A549 (cell line): ENCODE measurements around the gene PITPNM3. TPM values are rescaled to one million over a fixed set of nuclear protein-coding genes. Genes with fewer than 3 reads are reported as not detected.

Experiments
- ATAC-seq, 2 experiments: fragments of 200-7000 bp in 1 of 2; fragments of >200 bp in 1 of 2; cut with Nextera tagmentation in 1 of 2; cut with Tn5 transposase in 1 of 2; 3 replicates each; pipeline versions ENCODE4 v1.8.0 to v1.9.1; 2018 to 2020; ENCODE audit warnings: mild to moderate bottlenecking in 1 of 2, moderate library complexity in 1 of 2
- CTCF ChIA-PET: fragments of 300-600 bp; sonication (Branson Sonifier 250); formaldehyde crosslinking; extraction: SDS; loops from one replicate; lab custom pipeline; 2021; ENCODE audit warnings: antibody characterized with exemption, inconsistent platforms; lab: Yijun Ruan, JAX
- POLR2A ChIA-PET: fragments of 350-600 bp; formaldehyde crosslinking; extraction: SDS; loops from one replicate; lab custom pipeline; 2021; ENCODE audit warnings: antibody characterized with exemption, inconsistent platforms; lab: Yijun Ruan, JAX
- DNase-seq, 2 experiments: peaks; one replicate each; pipeline versions ENCODE4 v3.0.0 to v3.0.0-alpha.2; 2011 to 2016; ENCODE audit warnings: low read depth in 1 of 2, low spot score in 1 of 2
- FAIRE-seq: peaks from 2 replicates; lab custom pipeline; 2011; peaks lifted over from hg19 to GRCh38; lab: Jason Lieb, UNC
- H3K27ac ChIP-seq, 2 experiments: fragments of >200 bp; sonication (Bioruptor Twin); formaldehyde crosslinking; 3 replicates each; pipeline ENCODE4 v1.5.1; 2016 to 2017
- H3K4me1 ChIP-seq: fragments of >200 bp; sonication (Bioruptor Twin); formaldehyde crosslinking; 3 replicates; pipeline ENCODE4 v1.6.1; 2016
- H3K4me2 ChIP-seq: fragments of >200 bp; sonication (Bioruptor Twin); formaldehyde crosslinking; 3 replicates; pipeline ENCODE4 v1.6.1; 2016
- H3K4me3 ChIP-seq: fragments of >200 bp; sonication (Bioruptor Twin); formaldehyde crosslinking; 3 replicates; pipeline ENCODE4 v1.5.1; 2016
- H3K9me3 ChIP-seq: fragments of >200 bp; sonication (Bioruptor Twin); formaldehyde crosslinking; 3 replicates; pipeline ENCODE4 v1.6.1; 2016
- BHLHE40 ChIP-seq: IDR thresholded peaks from 2 replicates; pipeline ENCODE4 v1.6.1; 2012; ENCODE audit warnings: low read depth, low read length, inconsistent platforms
- CBX2 ChIP-seq: fragments of 200-600 bp; sonication (generic); IDR thresholded peaks from 2 replicates; pipeline ENCODE4 v1.6.1; 2016; ENCODE audit warnings: low read depth, mild to moderate bottlenecking, borderline replicate concordance
- CHD2 ChIP-seq: fragments of 150-350 bp; IDR thresholded peaks from 2 replicates; pipeline ENCODE4 v1.6.1; 2014; ENCODE audit warnings: low read length; ENCODE audit not compliant: partially characterized antibody
- CHD4 ChIP-seq: fragments of 200-600 bp; sonication (generic); IDR thresholded peaks from 2 replicates; pipeline ENCODE4 v1.6.1; 2016; ENCODE audit warnings: antibody characterized with exemption, mild to moderate bottlenecking, borderline replicate concordance
- EP300 ChIP-seq, 2 experiments: fragments of >200 bp; sonication (Bioruptor Twin); formaldehyde crosslinking; IDR thresholded peaks; 2 replicates in 1 of 2; 3 replicates in 1 of 2; pipeline ENCODE4 v1.6.1; 2016 to 2017
- GATA3 ChIP-seq: IDR thresholded peaks from 2 replicates; pipeline ENCODE4 v1.6.1; 2012; ENCODE audit warnings: borderline replicate concordance
- HOXB5 ChIP-seq: fragments of 250-450 bp; sonication (Bioruptor Pico); IDR thresholded peaks from 2 replicates; pipeline ENCODE4 v1.5.0; 2020; ENCODE audit warnings: mild to moderate bottlenecking, moderate library complexity
- JUNB ChIP-seq: fragments of >200 bp; sonication (Bioruptor Twin); formaldehyde crosslinking; IDR thresholded peaks from 2 replicates; pipeline ENCODE4 v1.6.1; 2016
- KDM5A ChIP-seq: fragments of 200-600 bp; sonication (generic); IDR thresholded peaks from 2 replicates; pipeline ENCODE4 v1.6.1; 2016; ENCODE audit warnings: antibody characterized with exemption, mild to moderate bottlenecking
- PHF8 ChIP-seq: fragments of 200-600 bp; sonication (generic); IDR thresholded peaks from 2 replicates; pipeline ENCODE4 v1.6.1; 2016; ENCODE audit warnings: low read depth, mild to moderate bottlenecking, antibody characterized with exemption, moderate library complexity, borderline replicate concordance
- RCOR1 ChIP-seq: fragments of 150-350 bp; IDR thresholded peaks from 2 replicates; pipeline ENCODE4 v1.6.1; 2014; ENCODE audit warnings: antibody characterized with exemption, low read length, low read depth
- RNF2 ChIP-seq: fragments of 200-600 bp; sonication (generic); IDR thresholded peaks from 2 replicates; pipeline ENCODE4 v1.6.1; 2016; ENCODE audit warnings: low read depth, mild to moderate bottlenecking, antibody characterized with exemption, moderate library complexity, borderline replicate concordance
- SREBF2 ChIP-seq: fragments of 450-650 bp; IDR thresholded peaks from 2 replicates; pipeline ENCODE4 v1.6.1; 2014; ENCODE audit warnings: mild to moderate bottlenecking, moderate library complexity
- TFCP2L1 ChIP-seq: fragments of 250-450 bp; sonication (Bioruptor Pico); IDR thresholded peaks from 2 replicates; pipeline ENCODE4 v1.5.0; 2021; ENCODE audit warnings: mild to moderate bottlenecking
- TP53 ChIP-seq: fragments of 250-450 bp; sonication (Bioruptor Pico); IDR thresholded peaks from 2 replicates; pipeline ENCODE4 v1.5.0; 2021; ENCODE audit warnings: mild to moderate bottlenecking, moderate library complexity
- ZC3H11A ChIP-seq: fragments of 450-650 bp; IDR thresholded peaks from 2 replicates; pipeline ENCODE4 v1.6.1; 2014; ENCODE audit warnings: antibody characterized with exemption, mild to moderate bottlenecking
- ZNF302 ChIP-seq: fragments of 250-450 bp; sonication (Bioruptor Pico); IDR thresholded peaks from 2 replicates; pipeline ENCODE4 v1.9.0; 2021; ENCODE audit warnings: inconsistent platforms, mild to moderate bottlenecking, moderate library complexity
- WGBS: methylation state at CpG from one replicate; pipeline ENCODE4 v1.1.6; 2017; ENCODE audit errors: missing lambda C conversion rate; 5-methylcytosine and 5-hydroxymethylcytosine counted together
- polyA plus RNA-seq, 4 experiments: library from polyadenylated mRNA; depleted of rRNA in 3 of 4; stranded (reverse); fragments of >200 nt; fragmentation: RNase III in 1 of 4; extraction: RNeasy Plus Mini Kit Qiagen cat#74134 plus additional on column Dnase treatment in 1 of 4; gene quantifications; 2 replicates in 3 of 4; 3 replicates in 1 of 4; pipeline ENCODE4 v1.2.3, GENCODE V29; 2011 to 2017
- TF ChIP-seq, protein P1 (sequence below): fragments of 200-600 bp; sonication (generic); IDR thresholded peaks from 2 replicates; pipeline ENCODE4 v1.6.1; 2016; ENCODE audit warnings: antibody characterized with exemption, mild to moderate bottlenecking, moderate library complexity
- TF ChIP-seq, protein P2 (sequence below): fragments of 450-650 bp; IDR thresholded peaks from 2 replicates; pipeline ENCODE4 v1.6.1; 2014; ENCODE audit warnings: antibody characterized with exemption
- TF ChIP-seq, protein P3 (sequence below): fragments of 250-450 bp; sonication (Bioruptor Pico); IDR thresholded peaks from 2 replicates; pipeline ENCODE4 v1.5.0; 2020; ENCODE audit warnings: low read depth, mild to moderate bottlenecking, moderate library complexity
- TF ChIP-seq, protein P4 (sequence below): fragments of >200 bp; sonication (Bioruptor Twin); formaldehyde crosslinking; IDR thresholded peaks from 3 replicates; pipeline ENCODE4 v1.6.1; 2016
- TF ChIP-seq, protein P5 (sequence below): IDR thresholded peaks from 2 replicates; pipeline ENCODE4 v1.6.1; 2012
- TF ChIP-seq, protein P6 (sequence below): IDR thresholded peaks from 2 replicates; pipeline ENCODE4 v1.6.1; 2012; ENCODE audit warnings: low read depth, borderline replicate concordance

The PITPNM3 gene
- polyA plus RNA-seq, 2 of the 4 experiments (the other 2 are of a cell fraction) = 0.80 to 2.2 TPM

DNA sequence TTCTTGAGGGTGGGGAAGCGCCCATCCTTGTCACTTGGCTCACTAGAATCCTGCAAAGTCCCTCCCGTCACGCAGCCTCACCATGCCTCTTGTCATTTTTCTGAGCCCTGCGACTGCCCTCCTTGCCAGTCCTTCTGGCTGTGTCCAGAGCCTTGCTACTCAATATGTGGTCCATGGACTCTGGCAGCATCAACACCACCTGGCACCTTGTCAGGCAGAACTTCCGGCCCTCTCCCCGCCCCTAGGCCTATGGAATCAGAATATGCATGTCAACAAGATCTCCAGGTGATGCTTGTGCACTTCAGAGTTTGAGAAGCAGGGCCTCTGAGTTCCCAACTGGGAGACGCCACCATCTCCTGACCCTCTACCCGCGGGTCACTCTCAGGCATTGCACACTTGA lies 100.0 kb downstream of the PITPNM3 start (continued):
- TF ChIP-seq, protein P1, sequence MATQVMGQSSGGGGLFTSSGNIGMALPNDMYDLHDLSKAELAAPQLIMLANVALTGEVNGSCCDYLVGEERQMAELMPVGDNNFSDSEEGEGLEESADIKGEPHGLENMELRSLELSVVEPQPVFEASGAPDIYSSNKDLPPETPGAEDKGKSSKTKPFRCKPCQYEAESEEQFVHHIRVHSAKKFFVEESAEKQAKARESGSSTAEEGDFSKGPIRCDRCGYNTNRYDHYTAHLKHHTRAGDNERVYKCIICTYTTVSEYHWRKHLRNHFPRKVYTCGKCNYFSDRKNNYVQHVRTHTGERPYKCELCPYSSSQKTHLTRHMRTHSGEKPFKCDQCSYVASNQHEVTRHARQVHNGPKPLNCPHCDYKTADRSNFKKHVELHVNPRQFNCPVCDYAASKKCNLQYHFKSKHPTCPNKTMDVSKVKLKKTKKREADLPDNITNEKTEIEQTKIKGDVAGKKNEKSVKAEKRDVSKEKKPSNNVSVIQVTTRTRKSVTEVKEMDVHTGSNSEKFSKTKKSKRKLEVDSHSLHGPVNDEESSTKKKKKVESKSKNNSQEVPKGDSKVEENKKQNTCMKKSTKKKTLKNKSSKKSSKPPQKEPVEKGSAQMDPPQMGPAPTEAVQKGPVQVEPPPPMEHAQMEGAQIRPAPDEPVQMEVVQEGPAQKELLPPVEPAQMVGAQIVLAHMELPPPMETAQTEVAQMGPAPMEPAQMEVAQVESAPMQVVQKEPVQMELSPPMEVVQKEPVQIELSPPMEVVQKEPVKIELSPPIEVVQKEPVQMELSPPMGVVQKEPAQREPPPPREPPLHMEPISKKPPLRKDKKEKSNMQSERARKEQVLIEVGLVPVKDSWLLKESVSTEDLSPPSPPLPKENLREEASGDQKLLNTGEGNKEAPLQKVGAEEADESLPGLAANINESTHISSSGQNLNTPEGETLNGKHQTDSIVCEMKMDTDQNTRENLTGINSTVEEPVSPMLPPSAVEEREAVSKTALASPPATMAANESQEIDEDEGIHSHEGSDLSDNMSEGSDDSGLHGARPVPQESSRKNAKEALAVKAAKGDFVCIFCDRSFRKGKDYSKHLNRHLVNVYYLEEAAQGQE = no peak

DNA sequence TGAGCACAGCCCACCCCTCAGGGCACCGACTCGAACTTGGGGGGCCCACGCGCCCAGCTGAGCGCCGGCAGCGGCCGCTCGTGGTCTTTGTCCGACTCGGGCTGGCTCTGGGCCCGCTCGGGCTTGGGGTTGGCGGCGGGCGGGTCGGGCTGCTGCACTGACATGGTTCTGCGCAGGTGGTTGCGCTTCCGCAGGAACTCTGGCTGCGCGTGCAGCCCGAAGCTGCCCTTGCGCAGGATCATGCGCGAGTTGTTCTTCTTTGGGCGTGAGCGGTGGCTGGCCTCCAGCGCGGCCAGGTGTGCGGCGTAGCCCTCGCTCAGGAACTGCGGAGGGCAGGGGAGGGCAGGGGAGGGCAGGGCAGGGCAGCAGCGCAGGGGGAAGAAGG lies 101.0 kb downstream of the PITPNM3 start:
- WGBS = 100% methylated on average over 13 of the region's 35 CpGs
- Histone ChIP-seq H3K4me1 (peaks cover 18% of the 10 kb centered on the region), H3K4me3 (no peak overlapping the region), H3K4me2 (no peak overlapping the region), H3K9me3 (no peaks in the 10 kb centered on the region), H3K27ac (no peak overlapping the region)
- no peak for DNase-seq
- POLR2A ChIA-PET = interaction anchor here (0.8 kb wide), 1 partner anchor 11 kb away, joined by 3 read pairs; the partner anchor contains the start of gene PIMREG
- TF ChIP-seq, protein P2, sequence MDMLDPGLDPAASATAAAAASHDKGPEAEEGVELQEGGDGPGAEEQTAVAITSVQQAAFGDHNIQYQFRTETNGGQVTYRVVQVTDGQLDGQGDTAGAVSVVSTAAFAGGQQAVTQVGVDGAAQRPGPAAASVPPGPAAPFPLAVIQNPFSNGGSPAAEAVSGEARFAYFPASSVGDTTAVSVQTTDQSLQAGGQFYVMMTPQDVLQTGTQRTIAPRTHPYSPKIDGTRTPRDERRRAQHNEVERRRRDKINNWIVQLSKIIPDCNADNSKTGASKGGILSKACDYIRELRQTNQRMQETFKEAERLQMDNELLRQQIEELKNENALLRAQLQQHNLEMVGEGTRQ = no peak
- TF ChIP-seq, protein P3, sequence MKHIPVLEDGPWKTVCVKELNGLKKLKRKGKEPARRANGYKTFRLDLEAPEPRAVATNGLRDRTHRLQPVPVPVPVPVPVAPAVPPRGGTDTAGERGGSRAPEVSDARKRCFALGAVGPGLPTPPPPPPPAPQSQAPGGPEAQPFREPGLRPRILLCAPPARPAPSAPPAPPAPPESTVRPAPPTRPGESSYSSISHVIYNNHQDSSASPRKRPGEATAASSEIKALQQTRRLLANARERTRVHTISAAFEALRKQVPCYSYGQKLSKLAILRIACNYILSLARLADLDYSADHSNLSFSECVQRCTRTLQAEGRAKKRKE (CRISPR knock-in tag) = no peak
- no peak for TF ChIP-seq CHD2
- TF ChIP-seq, protein P4, sequence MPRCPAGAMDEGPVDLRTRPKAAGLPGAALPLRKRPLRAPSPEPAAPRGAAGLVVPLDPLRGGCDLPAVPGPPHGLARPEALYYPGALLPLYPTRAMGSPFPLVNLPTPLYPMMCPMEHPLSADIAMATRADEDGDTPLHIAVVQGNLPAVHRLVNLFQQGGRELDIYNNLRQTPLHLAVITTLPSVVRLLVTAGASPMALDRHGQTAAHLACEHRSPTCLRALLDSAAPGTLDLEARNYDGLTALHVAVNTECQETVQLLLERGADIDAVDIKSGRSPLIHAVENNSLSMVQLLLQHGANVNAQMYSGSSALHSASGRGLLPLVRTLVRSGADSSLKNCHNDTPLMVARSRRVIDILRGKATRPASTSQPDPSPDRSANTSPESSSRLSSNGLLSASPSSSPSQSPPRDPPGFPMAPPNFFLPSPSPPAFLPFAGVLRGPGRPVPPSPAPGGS = no peak
- no peak for TF ChIP-seq TP53 (CRISPR knock-in tag)
- TF ChIP-seq RCOR1 = no peak
- no peak for TF ChIP-seq CHD4
- no peak for TF ChIP-seq ZNF302 (CRISPR knock-in tag)
- no peak for TF ChIP-seq HOXB5 (CRISPR knock-in tag)
- no peak for TF ChIP-seq EP300 (IDR thresholded peaks at IDR 0.05)
- no peak for TF ChIP-seq JUNB
- no peak for TF ChIP-seq TFCP2L1 (CRISPR knock-in tag)
- TF ChIP-seq ZC3H11A = no peak
- TF ChIP-seq RNF2 = no peak
- CTCF ChIA-PET = interaction anchor here (1.3 to 3.4 kb wide), 4 partner anchors 17 to 211 kb away, joined by 3 to 25 read pairs (median 9); no protein-coding TSS in a partner anchor
- FAIRE-seq = no peak
- no peak for ATAC-seq

DNA sequence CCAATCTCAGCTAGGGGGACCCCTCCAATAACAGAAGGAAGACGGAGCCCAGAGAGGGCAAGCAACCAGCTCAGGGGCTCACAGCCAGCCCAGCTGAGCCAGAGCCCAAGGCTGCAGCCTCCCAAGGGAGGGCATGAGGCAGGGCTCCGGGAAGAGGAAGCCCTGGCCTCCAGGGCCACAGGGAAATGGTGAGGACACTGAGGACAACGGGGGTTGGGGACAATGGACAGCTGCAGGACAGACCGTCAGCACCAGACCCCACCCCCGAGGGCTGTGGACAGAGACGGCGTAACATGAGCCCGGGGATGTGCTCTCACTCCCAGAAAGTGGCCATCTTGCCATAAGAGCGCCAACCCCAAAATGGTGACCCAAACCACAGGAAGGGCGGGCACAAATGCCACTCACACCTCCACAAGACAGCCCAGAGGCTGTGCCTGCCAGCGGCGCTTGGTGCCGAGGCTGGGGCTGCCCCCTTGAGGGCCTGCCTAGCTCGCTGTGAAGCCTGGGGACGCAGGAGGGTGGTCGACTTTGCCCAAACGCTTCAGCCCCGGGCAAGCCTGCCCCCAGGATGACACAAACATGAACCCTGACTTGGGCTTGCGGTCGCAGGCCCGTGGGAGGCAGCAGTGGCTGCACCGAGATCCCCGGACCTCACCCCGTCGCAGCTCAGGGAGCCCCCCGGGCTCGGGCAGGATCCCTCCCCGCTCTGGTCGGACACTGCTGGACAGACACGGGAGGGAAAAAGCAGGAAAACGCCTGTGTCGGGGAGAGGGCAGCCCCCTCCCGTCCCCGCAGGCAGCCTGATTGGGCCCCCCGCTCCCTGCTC lies 101.6 kb downstream of the PITPNM3 start:
- WGBS = 81% methylated on average over 29 of the region's 35 CpGs
- ATAC-seq (no peak), DNase-seq (no peak), FAIRE-seq (no peak)
- Histone ChIP-seq H3K9me3 (no peaks in the 10 kb centered on the region), H3K27ac (no peak overlapping the region), H3K4me2 (no peak overlapping the region), H3K4me1 (peaks cover 18% of the 10 kb centered on the region), H3K4me3 (no peak overlapping the region)
- TF ChIP-seq, protein P5, sequence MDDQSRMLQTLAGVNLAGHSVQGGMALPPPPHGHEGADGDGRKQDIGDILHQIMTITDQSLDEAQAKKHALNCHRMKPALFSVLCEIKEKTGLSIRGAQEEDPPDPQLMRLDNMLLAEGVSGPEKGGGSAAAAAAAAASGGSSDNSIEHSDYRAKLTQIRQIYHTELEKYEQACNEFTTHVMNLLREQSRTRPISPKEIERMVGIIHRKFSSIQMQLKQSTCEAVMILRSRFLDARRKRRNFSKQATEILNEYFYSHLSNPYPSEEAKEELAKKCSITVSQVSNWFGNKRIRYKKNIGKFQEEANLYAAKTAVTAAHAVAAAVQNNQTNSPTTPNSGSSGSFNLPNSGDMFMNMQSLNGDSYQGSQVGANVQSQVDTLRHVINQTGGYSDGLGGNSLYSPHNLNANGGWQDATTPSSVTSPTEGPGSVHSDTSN = no peak
- TF ChIP-seq PHF8 (no peak), KDM5A (no peak), SREBF2 (no peak), GATA3 (no peak), CBX2 (no peak), BHLHE40 (no peak), EP300 (IDR thresholded peaks at IDR 0.05) (no peak)
- TF ChIP-seq, protein P6, sequence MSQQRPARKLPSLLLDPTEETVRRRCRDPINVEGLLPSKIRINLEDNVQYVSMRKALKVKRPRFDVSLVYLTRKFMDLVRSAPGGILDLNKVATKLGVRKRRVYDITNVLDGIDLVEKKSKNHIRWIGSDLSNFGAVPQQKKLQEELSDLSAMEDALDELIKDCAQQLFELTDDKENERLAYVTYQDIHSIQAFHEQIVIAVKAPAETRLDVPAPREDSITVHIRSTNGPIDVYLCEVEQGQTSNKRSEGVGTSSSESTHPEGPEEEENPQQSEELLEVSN = no peak
- CTCF ChIA-PET = interaction anchor here (1.0 to 3.4 kb wide), 6 partner anchors 14 to 212 kb away, joined by 3 to 25 read pairs (median 6); no protein-coding TSS in a partner anchor
- POLR2A ChIA-PET = no interaction called here
